MM.1S (cell line): ENCODE measurements around the gene CSH1.
"Not testable (repeated sequence)": the region's sequence is repeated elsewhere in the genome, so short reads cannot be mapped to it uniquely, and the experiment has no call there.

Experiments
- DNase-seq: peaks from one replicate; pipeline ENCODE4 v3.0.0-alpha.2; 2015
- H2AFZ ChIP-seq: fragments of 300-600 bp; sonication (generic); 2 replicates; pipeline ENCODE4 v1.6.0; 2016; ENCODE audit warnings: antibody characterized with exemption, low read length
- H3F3A ChIP-seq: fragments of 300-600 bp; sonication (generic); 2 replicates; pipeline ENCODE4 v1.6.1; 2016; ENCODE audit warnings: mild to moderate bottlenecking, antibody characterized with exemption, low read length, moderate library complexity, mixed read lengths; ENCODE audit not compliant: insufficient read depth
- H3K27ac ChIP-seq: fragments of 300-600 bp; sonication (generic); 2 replicates; pipeline ENCODE4 v1.5.1; 2016; ENCODE audit warnings: mild to moderate bottlenecking, low read length
- H3K27me3 ChIP-seq: fragments of 300-600 bp; sonication (generic); replicated peaks from 2 replicates; pipeline ENCODE4 v1.6.0; 2016; ENCODE audit warnings: low read length; ENCODE audit not compliant: insufficient read depth
- H3K36me3 ChIP-seq: fragments of 300-600 bp; sonication (generic); replicated peaks from 2 replicates; pipeline ENCODE4 v1.6.1; 2016; ENCODE audit warnings: mild to moderate bottlenecking, low read length, mixed read lengths; ENCODE audit not compliant: insufficient read depth
- H3K4me1 ChIP-seq: fragments of 300-600 bp; sonication (generic); 2 replicates; pipeline ENCODE4 v1.6.1; 2016; ENCODE audit warnings: low read length, mixed read lengths
- H3K4me2 ChIP-seq: fragments of 300-600 bp; sonication (generic); 2 replicates; pipeline ENCODE4 v1.6.0; 2016; ENCODE audit warnings: low read depth, low read length
- H3K4me3 ChIP-seq: fragments of 300-600 bp; sonication (generic); 2 replicates; pipeline ENCODE4 v1.5.1; 2016; ENCODE audit warnings: low read length, mixed read lengths
- H3K79me2 ChIP-seq: fragments of 300-600 bp; sonication (generic); 2 replicates; pipeline ENCODE4 v1.6.1; 2016; ENCODE audit warnings: mixed run types, low read length, mixed read lengths
- H3K9ac ChIP-seq: fragments of 300-600 bp; sonication (generic); 2 replicates; pipeline ENCODE4 v1.6.1; 2016; ENCODE audit warnings: low read length, mixed read lengths
- H3K9me2 ChIP-seq: fragments of 300-600 bp; sonication (generic); replicated peaks from 2 replicates; pipeline ENCODE4 v1.6.1; 2016; ENCODE audit warnings: mild to moderate bottlenecking, low read length, mixed read lengths; ENCODE audit not compliant: insufficient read depth
- H3K9me3 ChIP-seq: fragments of 300-600 bp; sonication (generic); replicated peaks from 2 replicates; pipeline ENCODE4 v1.6.1; 2016; ENCODE audit warnings: mild to moderate bottlenecking, low read length, mixed read lengths; ENCODE audit not compliant: insufficient read depth
- H4K20me1 ChIP-seq: fragments of 300-600 bp; sonication (generic); 2 replicates; pipeline ENCODE4 v1.6.1; 2016; ENCODE audit warnings: mild to moderate bottlenecking, low read length, moderate library complexity, mixed read lengths; ENCODE audit not compliant: insufficient read depth
- TF ChIP-seq, protein P1 (sequence below): fragments of 300-600 bp; sonication (generic); IDR thresholded peaks from 2 replicates; pipeline ENCODE4 v1.5.1; 2016; ENCODE audit warnings: antibody characterized with exemption, low read length, mixed read lengths

The CSH1 gene

DNA sequence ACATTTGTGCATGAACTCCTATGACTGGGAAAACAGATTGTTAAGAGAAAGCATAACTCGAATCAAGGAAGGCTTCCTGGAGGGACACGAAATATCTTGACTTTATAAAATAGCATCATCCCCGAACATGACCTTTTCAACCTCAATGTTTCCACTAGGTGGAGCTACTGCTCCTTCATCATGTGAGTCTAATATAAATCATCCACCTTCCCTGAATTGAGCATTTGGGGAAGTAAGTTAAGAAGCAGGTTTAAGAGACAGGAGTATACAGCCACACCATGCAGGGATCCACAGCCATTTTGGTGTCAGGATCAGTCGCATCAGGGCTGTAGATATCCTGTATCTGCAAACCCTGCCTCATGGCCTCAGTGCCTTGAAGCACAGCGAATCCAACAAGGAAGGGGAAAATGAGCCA is 7.4 kb upstream of the CSH1 start:
- not testable (repeated sequence) for H3K9ac ChIP-seq, H2AFZ ChIP-seq, H3K4me1 ChIP-seq, H3K27me3 ChIP-seq, H3K36me3 ChIP-seq, H3K4me3 ChIP-seq, H3K9me2 ChIP-seq, H3K4me2 ChIP-seq, H3K27ac ChIP-seq, H4K20me1 ChIP-seq, H3F3A ChIP-seq, H3K9me3 ChIP-seq, DNase-seq, H3K79me2 ChIP-seq
- TF ChIP-seq, protein P1, sequence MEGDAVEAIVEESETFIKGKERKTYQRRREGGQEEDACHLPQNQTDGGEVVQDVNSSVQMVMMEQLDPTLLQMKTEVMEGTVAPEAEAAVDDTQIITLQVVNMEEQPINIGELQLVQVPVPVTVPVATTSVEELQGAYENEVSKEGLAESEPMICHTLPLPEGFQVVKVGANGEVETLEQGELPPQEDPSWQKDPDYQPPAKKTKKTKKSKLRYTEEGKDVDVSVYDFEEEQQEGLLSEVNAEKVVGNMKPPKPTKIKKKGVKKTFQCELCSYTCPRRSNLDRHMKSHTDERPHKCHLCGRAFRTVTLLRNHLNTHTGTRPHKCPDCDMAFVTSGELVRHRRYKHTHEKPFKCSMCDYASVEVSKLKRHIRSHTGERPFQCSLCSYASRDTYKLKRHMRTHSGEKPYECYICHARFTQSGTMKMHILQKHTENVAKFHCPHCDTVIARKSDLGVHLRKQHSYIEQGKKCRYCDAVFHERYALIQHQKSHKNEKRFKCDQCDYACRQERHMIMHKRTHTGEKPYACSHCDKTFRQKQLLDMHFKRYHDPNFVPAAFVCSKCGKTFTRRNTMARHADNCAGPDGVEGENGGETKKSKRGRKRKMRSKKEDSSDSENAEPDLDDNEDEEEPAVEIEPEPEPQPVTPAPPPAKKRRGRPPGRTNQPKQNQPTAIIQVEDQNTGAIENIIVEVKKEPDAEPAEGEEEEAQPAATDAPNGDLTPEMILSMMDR, result peak; percentile 31

DNA sequence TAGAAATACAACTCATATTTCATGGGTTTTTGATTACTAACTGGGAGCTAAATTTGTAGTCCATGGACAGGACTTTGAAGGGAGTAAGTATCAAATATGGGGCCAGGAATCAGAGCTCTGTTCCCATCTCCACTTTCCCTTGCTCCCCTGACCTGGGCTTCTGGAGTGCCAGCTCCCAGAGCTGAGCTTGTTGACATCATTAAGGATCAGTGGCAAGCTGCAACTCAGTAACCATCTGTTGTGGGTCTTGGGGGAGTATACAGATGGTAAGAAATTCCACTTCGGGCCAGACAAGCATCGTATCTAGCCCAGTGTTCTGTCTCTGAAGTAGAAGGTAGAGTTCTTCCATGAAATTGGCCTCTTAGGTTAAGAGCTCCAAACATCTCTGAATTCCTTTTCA is 5.6 kb upstream of the CSH1 start:
- H3F3A ChIP-seq, H2AFZ ChIP-seq, H3K9me3 ChIP-seq, H3K4me2 ChIP-seq, H3K27me3 ChIP-seq, H3K4me1 ChIP-seq, H4K20me1 ChIP-seq, DNase-seq, H3K79me2 ChIP-seq, H3K36me3 ChIP-seq, H3K4me3 ChIP-seq, H3K27ac ChIP-seq, H3K9me2 ChIP-seq, H3K9ac ChIP-seq: not testable (repeated sequence)

DNA sequence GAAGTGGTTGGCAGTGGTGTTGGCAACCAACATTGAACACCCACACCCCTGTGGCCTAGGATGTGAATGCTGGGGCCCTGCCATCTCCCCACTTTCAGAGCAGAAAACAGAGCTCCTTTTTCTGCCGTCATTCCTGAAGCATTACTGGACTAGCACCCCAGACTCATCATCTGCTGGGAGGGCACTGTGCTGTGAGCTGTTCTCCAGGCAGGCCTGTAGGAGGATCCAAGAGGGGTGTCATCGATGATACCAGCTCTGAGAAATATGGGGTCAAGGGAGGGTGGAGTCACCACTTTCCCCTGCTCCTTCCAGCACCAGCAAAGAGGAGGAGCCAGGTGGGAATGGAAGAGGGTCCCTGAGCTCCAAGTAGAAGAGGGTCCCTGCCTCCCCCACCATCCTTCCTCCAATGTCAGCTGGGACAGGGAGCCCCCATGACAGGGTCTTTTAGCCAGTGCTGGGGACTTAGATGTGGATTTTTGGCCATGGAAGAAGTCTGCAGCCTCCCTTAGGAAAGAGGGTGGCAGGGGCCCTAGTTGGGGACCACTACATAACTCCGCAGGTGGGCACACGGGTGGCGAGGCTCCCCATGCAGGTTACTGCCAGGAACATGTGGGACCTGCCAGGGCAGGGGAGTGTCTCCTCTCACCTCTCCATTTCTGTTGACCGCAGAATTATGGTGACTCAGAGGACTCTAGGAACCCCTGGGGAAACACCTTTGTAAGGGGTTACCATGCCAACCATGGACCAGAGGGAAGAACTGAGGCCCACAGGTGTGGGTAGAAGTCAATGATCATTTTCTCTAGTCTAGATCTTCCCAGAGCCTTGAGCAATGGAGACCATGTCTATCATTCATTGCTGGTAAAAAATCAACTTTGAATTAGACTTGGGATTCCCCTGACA is 2.8 kb upstream of the CSH1 start:
- H3K4me1 ChIP-seq, H3F3A ChIP-seq, H2AFZ ChIP-seq, H3K27me3 ChIP-seq, H3K4me2 ChIP-seq, H3K27ac ChIP-seq, H3K79me2 ChIP-seq, H3K4me3 ChIP-seq, H3K36me3 ChIP-seq, H4K20me1 ChIP-seq, H3K9ac ChIP-seq, H3K9me2 ChIP-seq, H3K9me3 ChIP-seq: not testable (repeated sequence)
- peak; percentile 78 for DNase-seq

DNA sequence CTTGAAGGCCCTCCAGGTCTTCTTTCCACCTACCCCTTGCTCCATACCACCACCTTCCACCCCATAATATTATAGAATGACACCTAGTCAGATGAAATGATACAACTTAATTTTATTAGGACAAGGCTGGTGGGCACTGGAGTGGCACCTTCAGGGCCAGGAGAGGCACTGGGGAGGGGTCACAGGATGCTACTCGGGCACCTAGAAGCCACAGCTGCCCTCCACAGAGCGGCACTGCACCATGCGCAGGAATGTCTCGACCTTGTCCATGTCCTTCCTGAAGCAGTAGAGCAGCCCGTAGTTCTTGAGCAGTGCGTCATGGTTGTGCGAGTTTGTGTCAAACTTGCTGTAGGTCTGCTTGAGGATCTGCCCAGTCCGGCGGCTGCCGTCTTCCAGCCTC is 1.6 kb downstream of the CSH1 start:
- H3K36me3 ChIP-seq, H3K9me3 ChIP-seq, H3K4me1 ChIP-seq, H3F3A ChIP-seq, H3K4me3 ChIP-seq, H3K27me3 ChIP-seq, H2AFZ ChIP-seq, H3K9ac ChIP-seq, H4K20me1 ChIP-seq, H3K79me2 ChIP-seq, H3K9me2 ChIP-seq, DNase-seq, H3K4me2 ChIP-seq, H3K27ac ChIP-seq: not testable (repeated sequence)

DNA sequence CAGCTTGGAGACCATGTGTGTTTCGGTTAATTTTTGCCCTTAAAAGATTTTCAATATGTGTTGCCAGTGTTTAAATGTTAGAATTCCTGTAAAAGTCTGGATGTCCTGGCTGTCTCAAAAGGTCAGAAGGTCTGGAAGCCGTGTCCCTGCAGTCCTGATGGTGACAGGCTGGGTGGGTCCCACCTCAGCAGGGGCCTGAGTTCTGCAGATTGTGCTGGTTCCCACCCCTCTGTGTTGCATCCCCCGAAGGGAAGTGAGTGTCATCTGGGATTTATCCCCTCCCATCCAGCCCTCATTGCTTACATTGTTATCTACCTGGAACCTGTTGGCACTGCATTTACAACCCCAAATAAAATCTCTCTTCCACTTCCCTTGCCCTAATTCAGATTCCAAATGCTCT is 2.4 kb downstream of the CSH1 start:
- not testable (repeated sequence) for H2AFZ ChIP-seq, H3F3A ChIP-seq, H3K27me3 ChIP-seq, H4K20me1 ChIP-seq, H3K4me1 ChIP-seq, H3K4me2 ChIP-seq, H3K9me3 ChIP-seq, H3K79me2 ChIP-seq, H3K9ac ChIP-seq, H3K27ac ChIP-seq, DNase-seq, H3K4me3 ChIP-seq, H3K9me2 ChIP-seq, H3K36me3 ChIP-seq

DNA sequence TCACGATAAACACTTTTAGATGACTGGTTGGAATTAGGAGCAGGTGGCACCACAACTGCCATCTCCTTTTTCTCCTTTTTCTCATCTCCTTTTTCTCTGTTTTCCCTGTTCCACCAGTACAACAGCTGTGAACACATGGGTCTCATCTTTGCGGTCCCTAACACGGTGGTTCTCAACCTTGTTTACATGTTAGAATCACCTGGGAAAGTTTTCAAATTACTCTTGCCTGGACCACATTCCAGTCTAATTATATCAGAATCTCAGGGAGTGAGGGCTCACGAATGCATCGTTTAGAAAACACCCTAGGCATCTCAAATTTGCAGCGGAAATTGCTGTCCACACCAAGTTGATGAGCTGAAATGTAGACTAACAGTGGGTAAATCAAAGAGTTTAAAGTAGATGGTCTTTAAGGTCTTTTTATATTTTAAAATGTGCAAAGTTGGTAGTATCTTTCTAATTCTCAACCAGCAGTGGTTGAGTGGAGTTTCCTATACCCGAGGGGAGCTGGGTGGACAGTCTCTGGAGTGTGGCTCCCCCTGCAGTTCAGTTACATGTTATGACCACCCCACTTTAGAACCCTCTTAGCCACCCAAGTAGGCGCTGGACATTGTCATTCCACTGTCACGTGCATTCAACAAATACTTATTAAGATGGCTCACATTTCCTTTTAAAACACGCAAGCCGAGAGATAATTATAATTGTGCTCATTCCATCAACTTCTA is 3.9 kb downstream of the CSH1 start:
- DNase-seq, H4K20me1 ChIP-seq: not testable (repeated sequence)

More for the DNA sequence above, 3.9 kb downstream of the CSH1 start:
- H3K4me3 ChIP-seq, H3K9me2 ChIP-seq, H3K27ac ChIP-seq, H3K9me3 ChIP-seq, H3K9ac ChIP-seq, H3K27me3 ChIP-seq, H3F3A ChIP-seq, H3K4me2 ChIP-seq, H3K79me2 ChIP-seq, H3K4me1 ChIP-seq, H3K36me3 ChIP-seq, H2AFZ ChIP-seq: not testable (repeated sequence)
